Measurements from ENCODE around the gene GNG7.

DNA sequence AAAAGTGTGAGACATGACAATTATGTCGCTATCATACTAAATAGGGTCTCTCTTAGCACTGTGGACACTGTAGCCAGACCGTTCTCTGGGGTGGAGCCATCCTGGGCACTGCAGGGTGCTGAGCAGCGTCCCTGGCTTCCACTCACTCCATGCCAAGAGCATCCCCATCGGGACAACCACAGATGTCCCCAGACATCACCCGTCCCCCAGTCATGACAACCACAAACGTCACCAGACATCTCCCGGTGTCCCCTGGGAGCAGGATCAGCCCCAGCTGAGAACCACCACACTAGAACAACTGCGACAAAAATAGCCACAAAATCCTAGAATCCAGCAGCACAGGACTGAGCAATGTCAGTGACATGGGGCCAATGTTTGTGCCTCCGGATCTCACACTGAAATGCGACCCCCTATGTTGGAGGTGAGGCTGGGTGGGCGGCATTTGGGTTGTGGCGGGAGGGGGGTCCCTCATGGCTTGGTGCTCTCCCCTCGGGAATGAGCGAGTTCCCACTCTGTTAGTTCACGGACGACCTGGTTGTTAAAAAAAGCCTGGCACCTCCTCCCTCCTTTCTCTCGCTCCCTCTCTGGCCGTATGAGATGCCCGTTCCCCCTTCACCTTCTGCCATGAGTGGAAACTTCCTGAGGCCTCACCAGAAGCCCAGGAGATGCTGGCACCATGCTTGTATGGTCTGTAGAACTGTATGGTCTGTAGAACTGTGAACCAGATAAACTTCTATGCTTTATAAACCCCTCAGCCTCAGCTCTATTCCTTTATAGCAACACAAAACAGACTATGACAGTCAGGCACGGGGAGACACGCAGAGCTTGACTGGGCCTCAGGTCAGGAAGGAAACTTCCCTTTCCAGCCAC is 132.7 kb downstream of the GNG7 start:
- TF ChIP-seq EZH2 (IDR thresholded peaks at IDR 0.05; ENCODE audit: borderline replicate concordance, low read depth, low read length, severe bottlenecking) (no peak), FOS (IDR thresholded peaks at IDR 0.05; ENCODE audit: borderline replicate concordance, insufficient read depth, low read length) (no peak), JUN (IDR thresholded peaks at IDR 0.05; ENCODE audit: borderline replicate concordance, insufficient read depth, insufficient read length, low read depth) (no peak), POLR2A (IDR thresholded peaks at IDR 0.05; ENCODE audit: low read depth, low read length) (no peak), GATA2 (IDR thresholded peaks at IDR 0.05; ENCODE audit: insufficient read depth, insufficient read length, low read depth, low read length) (no peak), POLR2AphosphoS5 (IDR thresholded peaks at IDR 0.05; ENCODE audit: insufficient read depth, low read depth, low read length) (no peak), MYC (IDR thresholded peaks at IDR 0.05; ENCODE audit: low read depth, low read length) (no peak)
- TF ChIP-seq, protein P1, sequence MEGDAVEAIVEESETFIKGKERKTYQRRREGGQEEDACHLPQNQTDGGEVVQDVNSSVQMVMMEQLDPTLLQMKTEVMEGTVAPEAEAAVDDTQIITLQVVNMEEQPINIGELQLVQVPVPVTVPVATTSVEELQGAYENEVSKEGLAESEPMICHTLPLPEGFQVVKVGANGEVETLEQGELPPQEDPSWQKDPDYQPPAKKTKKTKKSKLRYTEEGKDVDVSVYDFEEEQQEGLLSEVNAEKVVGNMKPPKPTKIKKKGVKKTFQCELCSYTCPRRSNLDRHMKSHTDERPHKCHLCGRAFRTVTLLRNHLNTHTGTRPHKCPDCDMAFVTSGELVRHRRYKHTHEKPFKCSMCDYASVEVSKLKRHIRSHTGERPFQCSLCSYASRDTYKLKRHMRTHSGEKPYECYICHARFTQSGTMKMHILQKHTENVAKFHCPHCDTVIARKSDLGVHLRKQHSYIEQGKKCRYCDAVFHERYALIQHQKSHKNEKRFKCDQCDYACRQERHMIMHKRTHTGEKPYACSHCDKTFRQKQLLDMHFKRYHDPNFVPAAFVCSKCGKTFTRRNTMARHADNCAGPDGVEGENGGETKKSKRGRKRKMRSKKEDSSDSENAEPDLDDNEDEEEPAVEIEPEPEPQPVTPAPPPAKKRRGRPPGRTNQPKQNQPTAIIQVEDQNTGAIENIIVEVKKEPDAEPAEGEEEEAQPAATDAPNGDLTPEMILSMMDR (IDR thresholded peaks at IDR 0.05; ENCODE audit: extremely low read depth in 1 of 2, insufficient read depth in 1 of 2, low read depth in 1 of 2, low read length in 2 of 2), result no peak
- TF ChIP-seq, protein P2, sequence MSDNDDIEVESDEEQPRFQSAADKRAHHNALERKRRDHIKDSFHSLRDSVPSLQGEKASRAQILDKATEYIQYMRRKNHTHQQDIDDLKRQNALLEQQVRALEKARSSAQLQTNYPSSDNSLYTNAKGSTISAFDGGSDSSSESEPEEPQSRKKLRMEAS (IDR thresholded peaks at IDR 0.05; ENCODE audit: insufficient read depth, insufficient read length), result no peak

All from endothelial cell of umbilical vein (primary cell).